Measurements from ENCODE around the gene KDM6B.
"Not testable (repeated sequence)": the region's sequence is repeated elsewhere in the genome, so short reads cannot be mapped to it uniquely, and the experiment has no call there.

GRCh38 chr17:7809791-7810343 lies 24.1 kb upstream of the KDM6B start:
- not testable (repeated sequence) for TF ChIP-seq EP300, POLR2A (IDR thresholded peaks at IDR 0.05)
- TF ChIP-seq, protein P1, sequence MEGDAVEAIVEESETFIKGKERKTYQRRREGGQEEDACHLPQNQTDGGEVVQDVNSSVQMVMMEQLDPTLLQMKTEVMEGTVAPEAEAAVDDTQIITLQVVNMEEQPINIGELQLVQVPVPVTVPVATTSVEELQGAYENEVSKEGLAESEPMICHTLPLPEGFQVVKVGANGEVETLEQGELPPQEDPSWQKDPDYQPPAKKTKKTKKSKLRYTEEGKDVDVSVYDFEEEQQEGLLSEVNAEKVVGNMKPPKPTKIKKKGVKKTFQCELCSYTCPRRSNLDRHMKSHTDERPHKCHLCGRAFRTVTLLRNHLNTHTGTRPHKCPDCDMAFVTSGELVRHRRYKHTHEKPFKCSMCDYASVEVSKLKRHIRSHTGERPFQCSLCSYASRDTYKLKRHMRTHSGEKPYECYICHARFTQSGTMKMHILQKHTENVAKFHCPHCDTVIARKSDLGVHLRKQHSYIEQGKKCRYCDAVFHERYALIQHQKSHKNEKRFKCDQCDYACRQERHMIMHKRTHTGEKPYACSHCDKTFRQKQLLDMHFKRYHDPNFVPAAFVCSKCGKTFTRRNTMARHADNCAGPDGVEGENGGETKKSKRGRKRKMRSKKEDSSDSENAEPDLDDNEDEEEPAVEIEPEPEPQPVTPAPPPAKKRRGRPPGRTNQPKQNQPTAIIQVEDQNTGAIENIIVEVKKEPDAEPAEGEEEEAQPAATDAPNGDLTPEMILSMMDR (IDR thresholded peaks at IDR 0.05), result not testable (repeated sequence)
